Neural cell (in vitro differentiated cells): ENCODE data around the gene SCD. TPM values are rescaled to one million over a fixed set of nuclear protein-coding genes. Genes with fewer than 3 reads are reported as not detected.
A peak's percentile ranks its signal among the peaks of the same experiment; 100 is the strongest.

Experiments used
- H2AFZ ChIP-seq: fragments of 200-600, 300-800 bp; sonication (generic), shearing (Covaris generic); 2 replicates; pipeline ENCODE4 v1.6.0; 2014; ENCODE audit warnings: low read depth, mild to moderate bottlenecking, antibody characterized with exemption, low read length, moderate library complexity
- H3F3A ChIP-seq: fragments of 200-600 bp; shearing (Covaris generic); 2 replicates; pipeline ENCODE4 v1.6.1; 2016; ENCODE audit warnings: mild to moderate bottlenecking, moderate library complexity, mixed read lengths, antibody characterized with exemption, low read length; ENCODE audit not compliant: insufficient read depth, poor library complexity, severe bottlenecking
- H3K27ac ChIP-seq: fragments of 200-600, 300-800 bp; sonication (generic), shearing (Covaris generic); 2 replicates; pipeline ENCODE4 v1.5.1; 2014; ENCODE audit warnings: mild to moderate bottlenecking, low read length, moderate library complexity
- H3K27me3 ChIP-seq: fragments of 300-800, 200-600 bp; sonication (generic), shearing (Covaris generic); 2 replicates; pipeline ENCODE4 v1.6.0; 2014; ENCODE audit warnings: mild to moderate bottlenecking, low read depth, low read length, moderate library complexity; ENCODE audit not compliant: insufficient read depth
- H3K36me3 ChIP-seq: fragments of 300-800, 200-600 bp; sonication (generic), shearing (Covaris generic); 2 replicates; pipeline ENCODE4 v1.5.1; 2014; ENCODE audit warnings: mild to moderate bottlenecking, antibody characterized with exemption, low read length, moderate library complexity; ENCODE audit not compliant: insufficient read depth
- H3K4me2 ChIP-seq: fragments of 300-800, 200-600 bp; sonication (generic), shearing (Covaris generic); 2 replicates; pipeline ENCODE4 v1.6.0; 2014; ENCODE audit warnings: mild to moderate bottlenecking, low read length
- H3K4me3 ChIP-seq: fragments of 300-800, 200-600 bp; sonication (generic), shearing (Covaris generic); 2 replicates; pipeline ENCODE4 v1.5.1; 2014; ENCODE audit warnings: mild to moderate bottlenecking, low read length, moderate library complexity
- H3K79me2 ChIP-seq: fragments of 200-600 bp; shearing (Covaris generic); replicated peaks from 2 replicates; pipeline ENCODE4 v1.6.0; 2014; ENCODE audit warnings: mild to moderate bottlenecking, low read length, moderate library complexity; ENCODE audit not compliant: insufficient read depth
- H3K9ac ChIP-seq: fragments of 300-800, 200-600 bp; sonication (generic), shearing (Covaris generic); 2 replicates; pipeline ENCODE4 v1.6.1; 2016; ENCODE audit warnings: mild to moderate bottlenecking, low read length, mixed read lengths
- H3K9me2 ChIP-seq: fragments of 200-600 bp; shearing (Covaris generic); 2 replicates; pipeline ENCODE4 v1.6.1; 2016; ENCODE audit warnings: mild to moderate bottlenecking, low read length, mixed read lengths; ENCODE audit not compliant: insufficient read depth
- H3K9me3 ChIP-seq: fragments of 200-600, 300-800 bp; sonication (generic), shearing (Covaris generic); 2 replicates; pipeline ENCODE4 v1.6.1; 2016; ENCODE audit warnings: mild to moderate bottlenecking, mixed run types, low read length, moderate library complexity, mixed read lengths
- H4K20me1 ChIP-seq: fragments of 200-600 bp; shearing (Covaris generic); 2 replicates; pipeline ENCODE4 v1.6.1; 2016; ENCODE audit warnings: mild to moderate bottlenecking, mixed run types; ENCODE audit not compliant: insufficient read depth
- EP300 ChIP-seq: fragments of 450-650 bp; conservative IDR thresholded peaks from 2 replicates; pipeline ENCODE4 v1.6.1; 2014; ENCODE audit warnings: antibody characterized with exemption, mild to moderate bottlenecking, moderate library complexity; ENCODE audit not compliant: poor library complexity, severe bottlenecking
- EZH2 ChIP-seq: fragments of 200-600, 300-800 bp; shearing (Covaris generic), sonication (generic); IDR thresholded peaks from 2 replicates; pipeline ENCODE4 v1.6.1; 2014; ENCODE audit warnings: antibody characterized with exemption, low read length, borderline replicate concordance, mild to moderate bottlenecking; ENCODE audit not compliant: insufficient read depth, poor library complexity, severe bottlenecking
- MXI1 ChIP-seq: fragments of 450-650 bp; conservative IDR thresholded peaks from 2 replicates; pipeline ENCODE4 v1.6.1; 2014; ENCODE audit warnings: antibody characterized with exemption, mild to moderate bottlenecking; ENCODE audit not compliant: poor library complexity, severe bottlenecking
- POLR2AphosphoS5 ChIP-seq: IDR thresholded peaks from 2 replicates; pipeline ENCODE4 v1.6.1; 2012
- RAD21 ChIP-seq: fragments of 450-650 bp; conservative IDR thresholded peaks from 2 replicates; pipeline ENCODE4 v1.6.1; 2014; ENCODE audit warnings: antibody characterized with exemption, mild to moderate bottlenecking, moderate library complexity
- SMC3 ChIP-seq: fragments of 450-650 bp; conservative IDR thresholded peaks from 2 replicates; pipeline ENCODE4 v1.6.1; 2014; ENCODE audit warnings: antibody characterized with exemption, mild to moderate bottlenecking, moderate library complexity; ENCODE audit not compliant: poor library complexity
- TAF1 ChIP-seq: IDR thresholded peaks from 2 replicates; pipeline ENCODE4 v1.6.1; 2012; ENCODE audit warnings: low read depth
- polyA plus RNA-seq: library from polyadenylated mRNA; depleted of rRNA; stranded (reverse); fragments of >200 nt; gene quantifications from 2 replicates; pipeline ENCODE4 v1.2.3, GENCODE V29; 2014
- TF ChIP-seq, protein P1 (sequence below): fragments of 450-650 bp; IDR thresholded peaks from 2 replicates; pipeline ENCODE4 v1.5.1; 2014; ENCODE audit warnings: antibody characterized with exemption, mild to moderate bottlenecking, moderate library complexity; ENCODE audit not compliant: poor library complexity, severe bottlenecking
- TF ChIP-seq, protein P2 (sequence below): IDR thresholded peaks from 2 replicates; pipeline ENCODE4 v1.6.1; 2012; ENCODE audit warnings: borderline replicate concordance

SCD gene
- polyA plus RNA-seq, 1 donor from 2014 or later = 82.9 TPM

DNA sequence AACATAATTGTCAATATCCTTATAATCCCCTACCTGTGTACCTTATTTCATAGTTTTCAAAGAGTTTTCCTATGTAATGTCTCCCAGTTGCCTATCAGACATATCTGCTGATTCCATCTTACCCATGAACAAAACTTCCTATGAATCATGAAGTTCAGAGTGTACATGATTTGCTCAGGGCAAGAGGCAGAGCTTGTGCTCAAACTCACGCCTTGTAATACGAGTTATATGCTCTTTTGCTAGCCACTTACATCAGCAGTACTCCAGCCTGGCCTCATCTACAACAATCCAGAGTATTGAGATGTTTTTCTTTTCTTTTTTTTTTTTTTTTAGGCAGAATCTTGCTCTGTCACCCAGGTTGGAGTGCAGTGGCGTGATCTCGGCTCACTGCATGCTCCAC lies 28.8 kb upstream of the SCD start:
- Histone ChIP-seq H3K9ac (no peak overlapping the region), H3K79me2 (no peaks in the 10 kb centered on the region), H2AFZ (no peak overlapping the region), H3F3A (no peaks in the 10 kb centered on the region), H4K20me1 (no peaks in the 10 kb centered on the region), H3K27ac (no peak overlapping the region), H3K4me3 (no peak overlapping the region), H3K9me3 (no peaks in the 10 kb centered on the region), H3K4me2 (no peak overlapping the region), H3K9me2 (no peaks in the 10 kb centered on the region), H3K36me3 (no peaks in the 10 kb centered on the region), H3K27me3 (no peaks in the 10 kb centered on the region)
- no peak for TF ChIP-seq RAD21
- TF ChIP-seq, protein P1, sequence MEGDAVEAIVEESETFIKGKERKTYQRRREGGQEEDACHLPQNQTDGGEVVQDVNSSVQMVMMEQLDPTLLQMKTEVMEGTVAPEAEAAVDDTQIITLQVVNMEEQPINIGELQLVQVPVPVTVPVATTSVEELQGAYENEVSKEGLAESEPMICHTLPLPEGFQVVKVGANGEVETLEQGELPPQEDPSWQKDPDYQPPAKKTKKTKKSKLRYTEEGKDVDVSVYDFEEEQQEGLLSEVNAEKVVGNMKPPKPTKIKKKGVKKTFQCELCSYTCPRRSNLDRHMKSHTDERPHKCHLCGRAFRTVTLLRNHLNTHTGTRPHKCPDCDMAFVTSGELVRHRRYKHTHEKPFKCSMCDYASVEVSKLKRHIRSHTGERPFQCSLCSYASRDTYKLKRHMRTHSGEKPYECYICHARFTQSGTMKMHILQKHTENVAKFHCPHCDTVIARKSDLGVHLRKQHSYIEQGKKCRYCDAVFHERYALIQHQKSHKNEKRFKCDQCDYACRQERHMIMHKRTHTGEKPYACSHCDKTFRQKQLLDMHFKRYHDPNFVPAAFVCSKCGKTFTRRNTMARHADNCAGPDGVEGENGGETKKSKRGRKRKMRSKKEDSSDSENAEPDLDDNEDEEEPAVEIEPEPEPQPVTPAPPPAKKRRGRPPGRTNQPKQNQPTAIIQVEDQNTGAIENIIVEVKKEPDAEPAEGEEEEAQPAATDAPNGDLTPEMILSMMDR = no peak

DNA sequence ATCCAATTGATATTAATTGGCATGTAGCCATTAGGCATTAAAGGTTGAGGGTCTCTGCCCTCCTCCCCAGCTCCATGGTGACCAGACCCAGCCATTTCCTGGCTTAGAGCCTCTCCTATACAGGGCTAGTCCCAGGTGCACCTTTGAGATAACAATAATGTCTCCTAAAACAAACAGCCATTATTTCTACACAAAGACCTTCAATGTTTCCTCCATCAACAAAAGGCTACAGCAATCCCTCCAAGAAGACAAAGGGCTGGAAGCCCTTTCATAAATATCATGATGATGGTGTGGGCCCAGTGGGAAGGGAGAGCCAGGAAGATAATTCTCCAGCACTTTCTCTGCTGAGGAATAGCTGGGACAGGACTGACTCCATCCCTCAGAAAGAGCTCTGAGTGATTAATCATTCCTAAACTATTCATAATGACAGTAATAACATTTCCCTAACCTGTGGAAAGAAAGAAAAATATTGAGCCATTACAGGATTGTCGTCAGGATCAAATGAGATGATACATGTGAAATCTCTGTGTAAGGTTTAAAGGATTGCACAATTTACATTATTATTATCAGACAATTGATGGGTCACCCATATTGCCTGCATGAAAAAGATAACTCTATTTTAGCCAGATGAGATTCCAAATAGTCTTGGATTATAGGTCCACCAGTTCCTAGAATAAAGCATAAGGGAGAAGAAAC lies 27.2 kb upstream of the SCD start:
- Histone ChIP-seq H4K20me1 (no peaks in the 10 kb centered on the region), H3K4me3 (no peak overlapping the region), H3K27me3 (peaks cover 5% of the 10 kb centered on the region), H3F3A (no peaks in the 10 kb centered on the region), H3K36me3 (no peaks in the 10 kb centered on the region), H2AFZ (peak overlapping the region; percentile 22), H3K9me3 (no peaks in the 10 kb centered on the region), H3K9me2 (no peaks in the 10 kb centered on the region), H3K79me2 (no peaks in the 10 kb centered on the region), H3K27ac (peak overlapping the region; percentile 29), H3K9ac (no peak overlapping the region), H3K4me2 (no peak overlapping the region)
- no peak for TF ChIP-seq SMC3
- peak; percentile 2 for TF ChIP-seq EP300

DNA sequence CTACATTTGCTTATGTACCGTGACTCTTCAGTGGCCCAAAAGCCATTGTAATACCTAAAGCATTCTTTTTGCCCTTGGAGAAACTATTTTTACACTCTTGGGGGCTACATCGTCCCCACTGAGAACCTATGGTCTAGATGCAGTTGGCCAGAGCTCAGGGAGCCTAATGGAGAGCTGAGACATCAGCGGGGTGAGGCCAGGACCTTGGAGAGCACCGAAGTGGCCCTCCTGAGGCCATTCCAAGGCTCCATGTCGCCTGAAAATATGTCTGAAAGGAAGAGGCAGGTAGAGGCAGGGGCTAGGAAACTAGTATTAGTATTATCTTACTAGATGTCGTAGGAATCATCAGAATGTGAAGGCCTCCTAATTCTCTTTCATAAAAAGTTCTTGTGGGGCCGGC lies 21.9 kb upstream of the SCD start:
- Histone ChIP-seq H3K79me2 (no peaks in the 10 kb centered on the region), H4K20me1 (no peaks in the 10 kb centered on the region), H3K27ac (no peak overlapping the region), H3K36me3 (no peaks in the 10 kb centered on the region), H3K9me3 (no peaks in the 10 kb centered on the region), H3K27me3 (peaks cover 12% of the 10 kb centered on the region), H3K9me2 (no peaks in the 10 kb centered on the region), H3K9ac (no peak overlapping the region), H3F3A (no peaks in the 10 kb centered on the region), H3K4me2 (no peak overlapping the region), H3K4me3 (no peak overlapping the region), H2AFZ (no peak overlapping the region)
- TF ChIP-seq, protein P2, sequence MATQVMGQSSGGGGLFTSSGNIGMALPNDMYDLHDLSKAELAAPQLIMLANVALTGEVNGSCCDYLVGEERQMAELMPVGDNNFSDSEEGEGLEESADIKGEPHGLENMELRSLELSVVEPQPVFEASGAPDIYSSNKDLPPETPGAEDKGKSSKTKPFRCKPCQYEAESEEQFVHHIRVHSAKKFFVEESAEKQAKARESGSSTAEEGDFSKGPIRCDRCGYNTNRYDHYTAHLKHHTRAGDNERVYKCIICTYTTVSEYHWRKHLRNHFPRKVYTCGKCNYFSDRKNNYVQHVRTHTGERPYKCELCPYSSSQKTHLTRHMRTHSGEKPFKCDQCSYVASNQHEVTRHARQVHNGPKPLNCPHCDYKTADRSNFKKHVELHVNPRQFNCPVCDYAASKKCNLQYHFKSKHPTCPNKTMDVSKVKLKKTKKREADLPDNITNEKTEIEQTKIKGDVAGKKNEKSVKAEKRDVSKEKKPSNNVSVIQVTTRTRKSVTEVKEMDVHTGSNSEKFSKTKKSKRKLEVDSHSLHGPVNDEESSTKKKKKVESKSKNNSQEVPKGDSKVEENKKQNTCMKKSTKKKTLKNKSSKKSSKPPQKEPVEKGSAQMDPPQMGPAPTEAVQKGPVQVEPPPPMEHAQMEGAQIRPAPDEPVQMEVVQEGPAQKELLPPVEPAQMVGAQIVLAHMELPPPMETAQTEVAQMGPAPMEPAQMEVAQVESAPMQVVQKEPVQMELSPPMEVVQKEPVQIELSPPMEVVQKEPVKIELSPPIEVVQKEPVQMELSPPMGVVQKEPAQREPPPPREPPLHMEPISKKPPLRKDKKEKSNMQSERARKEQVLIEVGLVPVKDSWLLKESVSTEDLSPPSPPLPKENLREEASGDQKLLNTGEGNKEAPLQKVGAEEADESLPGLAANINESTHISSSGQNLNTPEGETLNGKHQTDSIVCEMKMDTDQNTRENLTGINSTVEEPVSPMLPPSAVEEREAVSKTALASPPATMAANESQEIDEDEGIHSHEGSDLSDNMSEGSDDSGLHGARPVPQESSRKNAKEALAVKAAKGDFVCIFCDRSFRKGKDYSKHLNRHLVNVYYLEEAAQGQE = no peak
- TF ChIP-seq POLR2AphosphoS5 (no peak), EZH2 (no peak), MXI1 (no peak), SMC3 (no peak), TAF1 (no peak), EP300 (no peak), RAD21 (no peak)
- TF ChIP-seq, protein P1 = no peak
